ENCODE measurements around the gene SPAM1.
"Not testable (repeated sequence)": the region's sequence is repeated elsewhere in the genome, so short reads cannot be mapped to it uniquely, and the experiment has no call there.

The SPAM1 gene, protein sequence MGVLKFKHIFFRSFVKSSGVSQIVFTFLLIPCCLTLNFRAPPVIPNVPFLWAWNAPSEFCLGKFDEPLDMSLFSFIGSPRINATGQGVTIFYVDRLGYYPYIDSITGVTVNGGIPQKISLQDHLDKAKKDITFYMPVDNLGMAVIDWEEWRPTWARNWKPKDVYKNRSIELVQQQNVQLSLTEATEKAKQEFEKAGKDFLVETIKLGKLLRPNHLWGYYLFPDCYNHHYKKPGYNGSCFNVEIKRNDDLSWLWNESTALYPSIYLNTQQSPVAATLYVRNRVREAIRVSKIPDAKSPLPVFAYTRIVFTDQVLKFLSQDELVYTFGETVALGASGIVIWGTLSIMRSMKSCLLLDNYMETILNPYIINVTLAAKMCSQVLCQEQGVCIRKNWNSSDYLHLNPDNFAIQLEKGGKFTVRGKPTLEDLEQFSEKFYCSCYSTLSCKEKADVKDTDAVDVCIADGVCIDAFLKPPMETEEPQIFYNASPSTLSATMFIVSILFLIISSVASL

DNA sequence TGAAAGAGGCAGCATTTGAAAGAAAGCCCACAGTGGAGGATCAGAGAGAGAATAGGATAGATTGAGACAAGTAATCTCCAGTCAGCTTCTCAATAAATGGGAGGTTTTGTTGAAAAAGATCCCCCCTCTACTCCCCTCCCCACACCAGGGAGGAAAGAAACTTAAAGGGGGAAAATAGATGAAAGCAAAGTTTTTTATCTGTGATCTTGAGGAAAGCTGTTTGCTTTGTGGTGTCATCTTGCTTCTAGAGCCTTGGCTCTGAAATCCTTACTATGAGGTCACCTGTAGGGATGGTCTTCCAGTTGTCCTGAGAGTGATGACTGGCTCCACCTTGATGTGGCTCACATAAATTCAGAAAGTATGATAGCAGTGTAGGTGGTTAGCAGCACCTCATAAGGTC, at the start of gene SPAM1:
Gene SPAM1, plus strand, starts transcription at position 301 of the 400 bp plus-strand sequence. CDS start 28,330 bp downstream, outside the sequence.
- no peak within 1 kb of the TSS for H3K27ac ChIP-seq
- TF ChIP-seq CTCF (IDR thresholded peaks at IDR 0.05) (no peak), ZFX (IDR thresholded peaks at IDR 0.05; ENCODE audit: borderline replicate concordance) (no peak)

- no peak overlapping the region for H3K27ac ChIP-seq
- TF ChIP-seq ZFX (IDR thresholded peaks at IDR 0.05; ENCODE audit: borderline replicate concordance), result no peak
These were observed 48.3 kb upstream of the SPAM1 start for GRCh38 chr7:123876557-123877256.

GRCh38 chr7:123879628-123880027, 45.4 kb upstream of the SPAM1 start:
- no peak overlapping the region for H3K27ac ChIP-seq
- no peak for TF ChIP-seq CTCF (IDR thresholded peaks at IDR 0.05)
- TF ChIP-seq ZFX (IDR thresholded peaks at IDR 0.05; ENCODE audit: borderline replicate concordance), result no peak

DNA sequence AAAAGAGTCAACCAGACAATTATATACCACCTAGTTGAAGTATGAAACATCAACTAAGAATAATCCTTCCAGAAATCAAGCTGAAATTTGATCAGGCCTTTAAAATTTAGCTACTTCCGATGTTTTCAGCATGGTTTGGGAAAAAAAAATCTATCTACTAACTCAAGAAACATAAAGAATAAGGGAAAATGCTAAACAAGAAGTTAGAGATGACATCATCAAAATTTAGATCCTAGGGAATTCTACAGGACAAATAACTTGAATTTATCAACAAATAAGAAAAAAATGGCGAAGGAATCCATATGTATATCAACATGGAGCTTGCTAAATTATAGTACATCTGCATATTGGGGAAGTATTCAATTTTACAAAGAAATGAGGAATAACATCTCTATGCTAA, 43.7 kb upstream of the SPAM1 start:
- no peak overlapping the region for H3K27ac ChIP-seq
- TF ChIP-seq ZFX (IDR thresholded peaks at IDR 0.05; ENCODE audit: borderline replicate concordance) (no peak), CTCF (IDR thresholded peaks at IDR 0.05) (no peak)

- TF ChIP-seq ZFX (IDR thresholded peaks at IDR 0.05; ENCODE audit: borderline replicate concordance) (no peak), CTCF (IDR thresholded peaks at IDR 0.05) (no peak)
- H3K27ac ChIP-seq, result no peak overlapping the region
These were observed 41.9 kb upstream of the SPAM1 start for GRCh38 chr7:123883154-123883553.

DNA sequence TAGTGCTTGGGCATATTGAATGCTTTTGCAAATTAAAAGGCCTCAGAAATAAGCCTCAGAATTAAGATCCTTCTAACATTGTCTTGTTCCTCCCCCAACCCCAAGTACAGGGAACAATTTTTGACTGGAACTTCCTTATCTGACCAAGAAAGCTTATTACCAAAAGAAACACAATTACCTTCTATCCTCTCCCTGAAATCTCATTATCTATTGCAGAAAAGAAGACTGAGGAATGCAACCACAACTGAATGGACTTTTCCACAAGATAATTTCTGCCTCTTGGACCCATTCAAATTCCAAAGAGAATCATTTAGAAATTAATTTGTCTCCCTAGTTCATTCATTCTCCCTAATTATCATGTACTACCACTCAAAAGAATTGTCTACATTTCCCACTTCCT, 36.8 kb upstream of the SPAM1 start:
- H3K27ac ChIP-seq, result no peak overlapping the region
- TF ChIP-seq CTCF (IDR thresholded peaks at IDR 0.05) (no peak), ZFX (IDR thresholded peaks at IDR 0.05; ENCODE audit: borderline replicate concordance) (no peak)

DNA sequence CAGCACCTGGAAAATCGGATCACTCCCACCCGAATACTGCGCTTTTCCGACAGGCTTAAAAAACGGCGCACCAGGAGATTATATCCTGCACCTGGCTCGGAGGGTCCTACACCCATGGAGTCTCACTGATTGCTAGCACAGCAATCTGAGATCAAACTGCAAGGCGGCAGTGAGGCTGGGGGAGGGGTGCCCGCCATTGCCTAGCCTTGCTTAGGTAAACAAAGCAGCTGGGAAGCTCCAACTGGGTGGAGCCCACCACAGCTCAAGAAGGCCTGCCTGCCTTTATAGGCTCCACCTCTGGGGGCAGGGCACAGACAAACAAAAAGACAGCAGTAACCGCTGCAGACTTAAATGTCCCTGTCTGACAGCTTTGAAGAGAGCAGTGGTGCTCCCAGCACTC, 30.3 kb upstream of the SPAM1 start:
- not testable (repeated sequence) for H3K27ac ChIP-seq

DNA sequence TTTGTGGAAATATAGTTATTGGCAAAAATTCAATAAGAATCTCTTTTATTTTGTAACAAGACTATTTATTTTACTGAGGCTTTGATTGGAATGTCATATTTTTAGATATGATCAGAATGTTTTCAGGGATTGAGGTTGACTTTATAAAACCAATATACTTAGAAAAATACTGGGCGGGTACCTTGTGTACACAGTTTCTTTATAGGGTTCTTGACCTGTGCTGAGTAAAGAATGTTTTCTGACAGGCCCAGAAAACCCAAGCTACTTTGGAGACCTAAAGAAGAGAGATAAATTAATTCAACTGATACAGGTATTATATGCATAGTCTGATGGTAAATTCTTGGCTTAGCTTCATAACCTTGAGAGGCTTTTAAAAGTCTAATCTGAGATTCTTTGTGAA, 23.9 kb upstream of the SPAM1 start:
- TF ChIP-seq CTCF (IDR thresholded peaks at IDR 0.05) (no peak), ZFX (IDR thresholded peaks at IDR 0.05; ENCODE audit: borderline replicate concordance) (no peak)
- H3K27ac ChIP-seq, result no peak overlapping the region
